ENCODE measurements around the gene ASB10. TPM values are rescaled to one million over a fixed set of nuclear protein-coding genes. Genes with fewer than 3 reads are reported as not detected.

ASB10 gene
- total and polyA plus RNA-seq, 2 of the 8 experiments (the other 6 are each of a cell fraction or from before 2014, with no cell fraction given): not detected

DNA sequence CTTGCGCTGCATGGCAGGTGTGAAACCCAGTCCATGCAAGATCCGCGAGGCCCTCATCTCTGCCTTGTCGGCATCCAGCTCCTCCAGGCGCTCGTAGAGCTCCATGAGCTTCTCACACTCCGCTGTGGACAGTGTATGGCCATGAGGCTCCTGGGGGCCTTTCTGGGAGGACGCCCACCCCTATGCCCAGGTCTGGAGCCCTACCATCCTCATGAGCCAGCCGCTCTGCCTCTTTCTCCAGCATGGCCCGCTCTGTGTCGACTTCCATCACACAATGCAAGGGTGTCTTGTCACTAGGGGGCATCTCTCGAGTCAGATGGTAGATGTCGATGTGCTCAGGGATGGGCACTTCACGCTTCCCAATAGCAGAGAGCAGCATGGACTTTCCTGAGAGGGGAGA lies 36.7 kb upstream of the ASB10 start:
- Histone ChIP-seq H4K20me1 (replicated peaks in 1 of 2; ENCODE audit: control insufficient read depth in 1 of 2, insufficient read depth in 2 of 2, low read length in 2 of 2) (peaks cover 0 to 6% of the 10 kb centered on the region in 2 experiments), H4K5ac (ENCODE audit: insufficient read length, low read depth, low read length) (no peak overlapping the region)

More for the DNA sequence above, 36.7 kb upstream of the ASB10 start:
- Histone ChIP-seq H3K79me1 (ENCODE audit: low read depth, low read length) (peaks cover 7% of the 10 kb centered on the region; the same call in 1 of the 2 replicates), H3K4me2 (ENCODE audit: insufficient read depth in 1 of 2, low read depth in 2 of 2, low read length in 2 of 2) (no peak overlapping the region), H2AFZ (ENCODE audit: low read length) (no peak overlapping the region), H3K56ac (replicated peaks; ENCODE audit: insufficient read length, low read depth, low read length) (no peak overlapping the region), H3K4me1 (replicated peaks in 1 of 4; ENCODE audit: control insufficient read depth in 3 of 4, insufficient read depth in 4 of 4, low read length in 3 of 4) (peaks cover 2 to 7% (median 6%) of the 10 kb centered on the region in 4 experiments; a peak in 5 of 7 replicates), H2BK20ac (ENCODE audit: low read length) (no peak overlapping the region), H3K4me3 (ENCODE audit: extremely low read depth in 1 of 4, insufficient read depth in 2 of 4, low read depth in 3 of 4, low read length in 4 of 4) (no peak overlapping the region), H3K9me3 (ENCODE audit: insufficient read depth in 2 of 2, low read depth in 1 of 2, low read length in 1 of 2) (no peaks in the 10 kb centered on the region), H3K27ac (ENCODE audit: low read depth, low read length) (no peak overlapping the region), H3K23me2 (ENCODE audit: low read depth, low read length) (peaks cover 11% of the 10 kb centered on the region), H3K14ac (ENCODE audit: insufficient read length) (no peak overlapping the region), H4K8ac (ENCODE audit: extremely low read depth, insufficient read depth, low read length) (no peak overlapping the region), H3K4ac (replicated peaks; ENCODE audit: insufficient read length, low read depth, low read length) (no peak overlapping the region), H4K91ac (replicated peaks; ENCODE audit: insufficient read length, low read length) (no peak overlapping the region), H2BK120ac (replicated peaks; ENCODE audit: low read depth, low read length) (no peak overlapping the region), H3K79me2 (ENCODE audit: control insufficient read depth in 1 of 2, insufficient read depth in 2 of 2, low read length in 2 of 2) (peaks cover 0 to 18% of the 10 kb centered on the region in 2 experiments; a peak in 2 of 4 replicates), H3K36me3 (ENCODE audit: control insufficient read depth in 2 of 4, insufficient read depth in 4 of 4, low read length in 3 of 4) (peaks cover 22 to 56% (median 46%) of the 10 kb centered on the region in 4 experiments), H3K18ac (ENCODE audit: extremely low read depth, low read length) (no peak overlapping the region), H3K9ac (replicated peaks in 1 of 4; ENCODE audit: extremely low read depth in 1 of 4, low read depth in 3 of 4, low read length in 3 of 4) (no peak overlapping the region), H2BK5ac (ENCODE audit: low read depth, low read length) (no peak overlapping the region), H3K27me3 (replicated peaks in 1 of 4; ENCODE audit: control insufficient read depth in 3 of 4, extremely low read depth in 1 of 4, insufficient read depth in 3 of 4, low read length in 3 of 4) (no peaks in the 10 kb centered on the region), H2AK5ac (ENCODE audit: low read depth, low read length) (no peak overlapping the region), H2BK12ac (ENCODE audit: low read depth, low read length) (no peak overlapping the region), H2BK15ac (ENCODE audit: low read length) (no peak overlapping the region), H3K23ac (ENCODE audit: insufficient read length) (no peak overlapping the region)
- ChIA-PET CTCF (ENCODE audit: partially characterized antibody) (interaction anchor here (0.6 to 5.9 kb wide), 11 partner anchors 11 to 114 kb away, joined by 3 to 49 read pairs (median 4); no protein-coding TSS in a partner anchor), POLR2A (ENCODE audit: partially characterized antibody) (interaction anchor here (1.6 kb wide), 2 partner anchors 13 to 37 kb away, joined by 3 to 4 read pairs; partner anchors contain the start of gene H2BK1)
- TF ChIP-seq, protein P1, sequence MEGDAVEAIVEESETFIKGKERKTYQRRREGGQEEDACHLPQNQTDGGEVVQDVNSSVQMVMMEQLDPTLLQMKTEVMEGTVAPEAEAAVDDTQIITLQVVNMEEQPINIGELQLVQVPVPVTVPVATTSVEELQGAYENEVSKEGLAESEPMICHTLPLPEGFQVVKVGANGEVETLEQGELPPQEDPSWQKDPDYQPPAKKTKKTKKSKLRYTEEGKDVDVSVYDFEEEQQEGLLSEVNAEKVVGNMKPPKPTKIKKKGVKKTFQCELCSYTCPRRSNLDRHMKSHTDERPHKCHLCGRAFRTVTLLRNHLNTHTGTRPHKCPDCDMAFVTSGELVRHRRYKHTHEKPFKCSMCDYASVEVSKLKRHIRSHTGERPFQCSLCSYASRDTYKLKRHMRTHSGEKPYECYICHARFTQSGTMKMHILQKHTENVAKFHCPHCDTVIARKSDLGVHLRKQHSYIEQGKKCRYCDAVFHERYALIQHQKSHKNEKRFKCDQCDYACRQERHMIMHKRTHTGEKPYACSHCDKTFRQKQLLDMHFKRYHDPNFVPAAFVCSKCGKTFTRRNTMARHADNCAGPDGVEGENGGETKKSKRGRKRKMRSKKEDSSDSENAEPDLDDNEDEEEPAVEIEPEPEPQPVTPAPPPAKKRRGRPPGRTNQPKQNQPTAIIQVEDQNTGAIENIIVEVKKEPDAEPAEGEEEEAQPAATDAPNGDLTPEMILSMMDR (IDR thresholded peaks at IDR 0.05; ENCODE audit: control extremely low read depth in 1 of 3, insufficient read depth in 1 of 3, low read depth in 1 of 3, low read length in 3 of 3): peak in 1 of 3 experiments; percentile 14; a peak in 1 of 4 replicates
- TF ChIP-seq CTBP2 (IDR thresholded peaks at IDR 0.05; ENCODE audit: borderline replicate concordance, insufficient read depth, insufficient read length, low read length) (no peak), TEAD4 (IDR thresholded peaks at IDR 0.05; ENCODE audit: low read depth, low read length) (no peak), GABPA (IDR thresholded peaks at IDR 0.05; ENCODE audit: borderline replicate concordance, insufficient read depth, low read length) (no peak)
- FAIRE-seq (no peak), DNase-seq (ENCODE audit: low read depth in 1 of 2, low spot score in 2 of 2) (no peak)
- WGBS, 2 experiments (ENCODE audit: extremely low coverage in 1 of 2, insufficient coverage in 1 of 2, insufficient read length in 1 of 2, insufficient replicate concordance in 2 of 2, low coverage in 1 of 2, low lambda C conversion rate in 2 of 2, missing lambda C conversion rate in 1 of 2): 95% methylated on average over 13 of the region's 14 CpGs; no CpG with 5 or more reads in 1 of the 2 experiments
